GM19193 (cell line): ENCODE measurements around the gene CCDC138.

Experiments used
- POLR2A ChIP-seq: IDR thresholded peaks from 4 replicates; pipeline ENCODE4 v1.6.1; 2011; ENCODE audit not compliant: insufficient read depth, insufficient read length; ENCODE audit errors: extremely low read depth

Gene CCDC138

DNA sequence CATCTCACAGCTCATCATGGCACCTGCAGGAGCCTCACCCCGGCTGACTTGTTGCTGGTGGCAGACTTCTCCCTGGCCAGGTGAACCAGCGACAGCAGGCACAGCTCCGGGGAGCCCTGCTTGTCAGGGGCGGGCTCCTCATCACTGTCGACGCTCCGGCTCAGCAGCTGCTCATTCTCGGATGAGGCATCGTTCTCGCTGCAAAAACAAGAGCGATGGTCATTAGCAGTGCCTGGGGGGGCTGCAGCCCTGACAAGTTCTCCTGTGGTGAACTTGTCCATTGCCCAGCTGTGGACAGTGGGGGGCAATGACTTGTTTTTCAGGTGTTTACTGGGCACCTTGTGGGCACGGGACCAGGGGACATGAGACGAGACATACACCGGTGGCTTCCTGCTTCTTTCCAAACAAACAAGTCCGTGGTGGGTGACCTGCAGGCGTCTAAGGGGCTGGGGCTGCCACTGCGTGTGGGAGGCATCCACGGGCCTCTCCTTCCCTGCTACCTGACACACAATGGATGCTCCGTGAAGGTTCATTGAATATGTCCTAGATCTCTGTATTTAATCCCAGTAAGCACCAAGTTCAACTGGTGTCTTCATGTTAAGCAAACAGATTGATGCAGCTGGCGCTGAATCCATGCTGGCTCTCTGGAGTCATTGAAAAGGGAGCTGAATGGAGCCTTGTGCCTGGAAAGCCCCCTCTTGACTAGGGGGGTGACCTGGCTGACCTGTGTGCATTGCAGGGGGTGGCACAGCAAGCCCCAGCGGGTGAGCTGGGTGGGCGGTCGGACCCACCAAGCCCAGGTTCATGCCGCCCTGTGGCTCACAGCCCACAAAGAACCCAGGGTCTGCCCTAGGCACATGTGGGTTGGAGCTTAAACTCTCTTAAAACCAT, 121.5 kb downstream of the CCDC138 start:
- TF ChIP-seq POLR2A: no peak

DNA sequence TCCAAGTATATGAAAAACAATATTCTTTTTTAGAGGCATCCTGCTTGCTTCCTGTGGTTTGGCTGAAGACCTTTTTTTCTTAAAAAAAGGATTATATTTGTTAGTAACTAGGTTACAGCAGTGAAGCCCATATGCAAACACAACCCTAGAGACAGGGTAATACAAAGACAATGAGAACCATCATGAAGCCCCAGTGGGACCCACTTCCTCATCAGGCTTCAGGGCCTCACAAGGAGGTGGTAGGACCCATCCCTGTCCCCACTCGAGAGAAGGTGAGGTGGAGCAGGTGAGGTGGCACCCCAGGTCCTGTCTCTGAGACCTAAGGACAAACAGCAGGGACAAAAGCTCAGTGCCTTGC, 122.1 kb downstream of the CCDC138 start:
- no peak for TF ChIP-seq POLR2A

- no peak for TF ChIP-seq POLR2A
Measured at GRCh38 chr2:108909275-108909823, 122.8 kb downstream of the CCDC138 start.

DNA sequence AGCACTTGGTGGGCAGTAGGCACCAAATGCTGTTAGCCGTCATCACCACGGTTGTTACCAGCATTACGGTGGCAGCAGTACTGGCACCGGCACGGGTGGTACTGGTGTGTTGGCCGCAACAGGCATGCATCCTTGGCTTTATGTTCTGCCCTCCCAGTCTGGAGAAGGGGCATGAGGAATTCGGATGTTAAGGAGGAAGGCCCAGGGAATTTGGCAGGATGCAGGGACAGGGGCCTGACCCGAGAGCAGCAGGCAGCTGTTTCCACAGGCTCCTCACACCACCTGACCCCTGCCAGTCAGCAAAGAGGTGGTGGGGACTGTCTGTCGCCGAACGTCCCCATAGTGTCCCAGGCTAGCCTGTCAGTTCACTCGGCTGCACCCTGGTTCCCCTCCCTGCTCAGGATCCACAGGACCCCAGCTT, 123.5 kb downstream of the CCDC138 start:
- no peak for TF ChIP-seq POLR2A

GRCh38 chr2:108910541-108911396, 124.2 kb downstream of the CCDC138 start:
- TF ChIP-seq POLR2A: no peak

DNA sequence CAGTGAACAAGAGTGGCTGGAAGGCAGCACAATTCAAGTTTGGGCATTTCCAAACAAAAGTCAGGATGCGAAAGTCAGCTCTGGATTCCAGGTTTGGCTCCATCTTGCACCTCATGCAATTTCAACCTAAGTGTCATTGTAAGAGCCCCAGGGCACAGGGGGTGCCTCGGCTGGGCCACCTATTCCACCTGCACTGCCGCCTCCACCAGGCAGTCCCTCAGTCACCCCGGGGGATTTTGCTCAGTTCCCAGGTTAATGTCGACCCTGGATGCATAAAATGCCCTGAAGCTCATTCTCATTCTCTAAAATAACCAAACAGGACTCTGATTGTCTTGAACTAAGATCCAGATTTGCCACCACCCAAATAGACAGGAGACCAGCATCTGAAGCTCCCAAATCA, 124.8 kb downstream of the CCDC138 start:
- TF ChIP-seq POLR2A: no peak

- TF ChIP-seq POLR2A: no peak
Measured at GRCh38 chr2:108911807-108912628, 125.4 kb downstream of the CCDC138 start.

GRCh38 chr2:108912629-108912902, 126.0 kb downstream of the CCDC138 start:
- TF ChIP-seq POLR2A: no peak

DNA sequence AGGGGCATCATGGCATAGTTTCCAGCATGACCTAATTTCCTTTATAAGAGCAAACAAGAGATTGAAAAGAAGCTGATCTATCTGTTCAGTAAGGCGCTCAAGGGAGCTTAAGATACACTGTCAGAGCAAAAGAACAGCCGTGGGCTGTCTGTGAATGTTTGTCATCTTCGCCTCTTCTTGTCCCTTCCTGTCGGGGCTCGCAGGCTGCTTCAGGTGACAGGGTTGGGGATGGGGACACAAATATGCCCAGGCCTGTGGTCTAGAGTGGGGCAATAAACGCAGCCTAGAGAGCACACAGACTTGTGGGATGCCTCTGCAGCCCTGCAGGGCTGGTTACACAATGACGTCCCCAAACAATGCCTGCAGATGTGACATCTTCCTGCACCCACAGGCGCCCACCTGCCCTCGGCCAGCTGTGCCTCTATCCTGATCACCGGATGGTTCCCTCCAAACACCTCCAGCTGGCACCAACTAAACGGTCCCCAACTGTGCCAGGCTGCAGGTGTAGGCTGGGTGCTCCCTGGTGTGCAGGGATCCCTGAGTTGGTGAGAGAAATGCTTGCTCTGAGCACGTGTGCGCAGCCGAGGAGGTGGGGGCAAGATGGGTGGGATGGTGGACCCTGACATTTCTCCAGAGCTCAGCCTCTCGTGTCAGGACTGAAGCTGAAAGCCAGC, 129.7 kb downstream of the CCDC138 start:
- TF ChIP-seq POLR2A: no peak

- TF ChIP-seq POLR2A: no peak
Measured at GRCh38 chr2:108916796-108917421, 130.3 kb downstream of the CCDC138 start.

DNA sequence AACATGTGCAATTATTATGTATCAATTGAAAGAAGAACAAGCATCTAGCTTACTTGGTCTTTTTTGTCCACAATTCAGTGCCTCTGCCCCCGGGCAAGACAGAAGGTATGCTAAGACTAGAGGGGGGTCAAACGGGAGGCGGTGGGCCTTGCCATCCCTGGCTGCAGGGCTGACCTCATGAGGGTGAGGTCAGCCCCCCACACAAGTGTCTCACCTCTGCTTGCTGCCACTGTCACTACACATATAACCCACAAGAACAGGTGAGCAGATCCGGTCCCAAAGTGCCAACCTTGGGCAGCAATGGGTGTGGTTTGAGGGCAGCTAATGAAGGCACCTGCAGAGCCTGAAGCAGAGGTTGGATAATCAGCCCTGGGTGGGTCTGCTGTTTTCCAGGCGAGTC, 131.0 kb downstream of the CCDC138 start:
- no peak for TF ChIP-seq POLR2A

DNA sequence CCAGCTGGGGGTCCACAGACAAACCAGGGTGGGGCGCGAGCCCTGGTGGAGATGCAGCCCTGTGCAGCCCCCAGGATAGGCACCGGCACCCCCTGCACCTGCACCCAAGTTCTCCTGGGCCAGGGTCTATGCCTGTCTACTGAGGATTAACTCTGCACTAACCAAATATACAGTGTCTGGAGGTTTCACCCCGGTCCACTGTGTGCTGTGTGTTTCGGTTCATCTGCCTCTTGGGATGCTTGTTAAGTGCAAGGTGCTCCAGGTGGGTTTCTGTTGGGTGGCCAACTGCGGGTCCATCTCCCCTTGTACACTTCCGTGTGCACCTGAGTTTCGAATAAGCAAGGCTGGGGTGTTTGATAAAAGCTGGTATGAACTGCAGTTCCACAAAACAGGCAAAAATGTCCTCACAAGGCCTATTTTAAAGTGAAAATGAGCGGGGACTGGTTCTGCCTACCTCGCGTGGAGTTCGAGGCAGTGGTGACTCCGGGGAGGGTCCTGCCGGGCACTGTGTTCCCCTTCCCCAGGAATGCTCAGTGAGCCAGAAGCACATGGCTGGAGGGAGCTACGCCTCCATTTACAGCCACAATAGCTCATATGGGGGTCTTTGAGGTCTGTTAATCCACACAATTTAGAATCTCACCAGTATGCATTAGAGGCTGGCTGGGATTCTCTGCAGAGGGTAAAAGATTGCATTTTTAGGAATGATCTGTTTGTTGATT, 131.7 kb downstream of the CCDC138 start:
- TF ChIP-seq POLR2A: no peak

- no peak for TF ChIP-seq POLR2A
Measured at GRCh38 chr2:108918941-108919341, 132.4 kb downstream of the CCDC138 start.

DNA sequence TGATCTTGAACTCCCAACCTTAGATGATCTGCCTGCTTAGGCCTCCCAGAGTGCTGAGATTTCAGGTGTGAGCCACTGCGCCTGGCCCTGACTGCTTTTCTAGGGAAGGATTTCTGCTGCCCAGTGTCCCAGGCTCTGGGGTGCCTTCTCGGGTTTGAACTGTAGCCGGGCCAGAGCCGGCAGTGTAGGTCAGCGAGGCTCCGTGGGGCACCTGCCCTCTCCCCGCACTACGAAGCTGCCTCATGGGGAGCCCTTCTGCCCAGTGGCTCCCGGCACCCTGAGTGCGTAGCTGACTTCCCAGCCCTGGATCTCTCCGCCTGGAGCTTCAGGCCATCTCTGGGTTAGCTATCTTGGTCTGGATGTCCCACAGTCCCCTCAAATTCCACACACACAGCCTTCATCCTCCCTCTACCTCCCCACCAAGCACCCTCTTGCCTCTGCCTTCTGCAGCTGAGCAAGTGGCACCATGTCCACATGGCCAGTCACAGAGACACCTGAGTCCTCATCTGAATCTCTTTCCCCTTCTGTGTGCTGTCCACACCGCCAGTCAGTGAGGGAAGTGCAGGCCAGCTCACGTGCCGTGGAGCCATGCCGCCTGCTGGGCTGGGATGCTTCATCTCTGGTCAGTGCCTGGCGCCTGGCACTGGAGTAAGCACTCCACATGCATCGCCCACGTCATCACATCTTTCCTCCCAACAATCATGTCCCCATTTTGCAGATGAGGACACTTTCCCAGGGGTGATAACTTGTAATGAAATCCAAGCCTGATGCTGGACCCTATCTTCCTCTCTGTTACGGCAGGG, 133.2 kb downstream of the CCDC138 start:
- TF ChIP-seq POLR2A: no peak
